Aorta (tissue), 5 donors: Measurements from ENCODE around the gene CCDC92. TPM values are rescaled to one million over a fixed set of nuclear protein-coding genes. Genes with fewer than 3 reads are reported as not detected.

Experiments
- ATAC-seq: fragments of 200-7000 bp; cut with Tn5 transposase; one replicate; pipeline ENCODE4 v1.9.1; 2022; ENCODE audit warnings: moderate library complexity; ENCODE audit not compliant: low FRiP score
- DNase-seq, 2 donors: peaks; one replicate each; pipeline ENCODE4 v3.0.0-alpha.2; 2020
- H3K27ac ChIP-seq, 2 donors: one replicate each; pipeline ENCODE4 v1.5.1; 2013; ENCODE audit warnings: low read length in 2 of 2, mild to moderate bottlenecking in 2 of 2, moderate library complexity in 2 of 2, control low read depth in 1 of 2, inconsistent platforms in 1 of 2, low read depth in 1 of 2
- H3K27me3 ChIP-seq, 2 donors: one replicate each; pipeline ENCODE4 v1.6.1; 2013; ENCODE audit warnings: control low read depth in 1 of 2, low read length in 1 of 2, mild to moderate bottlenecking in 1 of 2, moderate library complexity in 1 of 2; ENCODE audit not compliant: insufficient read depth in 2 of 2, control insufficient read depth in 1 of 2
- H3K36me3 ChIP-seq, 2 donors: one replicate each; pipeline ENCODE4 v1.6.1; 2013; ENCODE audit warnings: control low read depth in 1 of 2, low read length in 1 of 2, mild to moderate bottlenecking in 1 of 2; ENCODE audit not compliant: insufficient read depth in 2 of 2, control insufficient read depth in 1 of 2
- H3K4me1 ChIP-seq, 2 donors: one replicate each; pipeline ENCODE4 v1.6.1; 2013; ENCODE audit warnings: low read length in 2 of 2, control low read depth in 1 of 2, mild to moderate bottlenecking in 1 of 2, moderate library complexity in 1 of 2; ENCODE audit not compliant: insufficient read depth in 2 of 2, control insufficient read depth in 1 of 2
- H3K4me3 ChIP-seq, 2 donors: one replicate each; pipeline ENCODE4 v1.5.1; 2013; ENCODE audit warnings: low read length in 2 of 2, control low read depth in 1 of 2, mild to moderate bottlenecking in 1 of 2
- H3K9me3 ChIP-seq: one replicate; pipeline ENCODE4 v1.6.1; 2013; ENCODE audit warnings: mild to moderate bottlenecking, low read length; ENCODE audit not compliant: control insufficient read depth
- WGBS, 2 donors: extraction: QIAGEN DNeasy Blood & Tissue Kit; methylation state at CpG; one replicate each; pipeline ENCODE4 v1.1.7; 2013; 5-methylcytosine and 5-hydroxymethylcytosine counted together
- intact Hi-C, 2 donors: fragments of 100-400 bp; cut with DNase I; formaldehyde crosslinking; loops; one replicate each; pipeline versions ENCODE4 v1.14.2 to v1.15.0; 2022
- polyA plus RNA-seq, 2 donors: library from polyadenylated mRNA; stranded (reverse); fragments of 200-250 nt; gene quantifications; one replicate each; pipeline ENCODE4 v1.2.3, GENCODE V29; 2013
- total RNA-seq, 2 donors: library from RNA; stranded (reverse); fragmentation: NEBNext Ultra II Directional; extraction: Animal tissue kit (Norgen Biotek cat#: 25700); gene quantifications; one replicate each; pipeline ENCODE4 v1.2.1, GENCODE V29; 2021
- donor health status: healthy with polysubstance abuse.
- donor health status: Bipolar disorder and iron deficiency.
- donor health status: DM: no; HTN: no; CAD: no.
- donor health status: DM: no; HTN: no; CAD: no.
- donor health status: DM: yes; HTN: yes; CAD: no.

CCDC92 gene
- total and polyA plus RNA-seq, 4 donors = 46.3 to 70.8 (median 59.4) TPM

DNA sequence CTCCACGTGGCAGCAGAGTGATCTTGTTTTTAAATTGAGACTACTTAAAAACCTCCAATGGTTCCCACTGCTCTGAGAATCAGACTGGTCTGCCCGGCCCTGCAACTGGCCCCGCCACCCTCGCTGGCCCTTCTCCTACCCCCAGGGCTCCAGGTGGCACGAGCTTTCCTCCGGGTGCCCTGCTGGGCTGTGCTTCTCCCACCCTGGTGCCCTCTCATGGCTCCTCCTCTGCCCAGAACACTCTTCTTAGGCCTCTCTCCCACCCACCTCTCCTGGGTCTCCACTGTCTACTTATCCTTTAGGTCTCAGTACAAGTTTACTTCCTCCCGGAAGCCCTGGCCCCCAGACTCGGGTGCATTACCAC is 26.5 kb downstream of the CCDC92 start:
- 75 to 80% methylated on average over 8 of the region's 8 CpGs for WGBS, 2 donors
- Histone ChIP-seq H3K4me3 (no peak overlapping the region), H3K27ac (no peak overlapping the region), H3K27me3 (no peaks in the 10 kb centered on the region), H3K9me3 (no peaks in the 10 kb centered on the region), H3K36me3 (peaks cover 0 to 3% of the 10 kb centered on the region in 2 donors), H3K4me1 (no peaks in the 10 kb centered on the region)
- DNase-seq (no peak), ATAC-seq (peak; percentile 19)
- intact Hi-C loops = no loop called here

DNA sequence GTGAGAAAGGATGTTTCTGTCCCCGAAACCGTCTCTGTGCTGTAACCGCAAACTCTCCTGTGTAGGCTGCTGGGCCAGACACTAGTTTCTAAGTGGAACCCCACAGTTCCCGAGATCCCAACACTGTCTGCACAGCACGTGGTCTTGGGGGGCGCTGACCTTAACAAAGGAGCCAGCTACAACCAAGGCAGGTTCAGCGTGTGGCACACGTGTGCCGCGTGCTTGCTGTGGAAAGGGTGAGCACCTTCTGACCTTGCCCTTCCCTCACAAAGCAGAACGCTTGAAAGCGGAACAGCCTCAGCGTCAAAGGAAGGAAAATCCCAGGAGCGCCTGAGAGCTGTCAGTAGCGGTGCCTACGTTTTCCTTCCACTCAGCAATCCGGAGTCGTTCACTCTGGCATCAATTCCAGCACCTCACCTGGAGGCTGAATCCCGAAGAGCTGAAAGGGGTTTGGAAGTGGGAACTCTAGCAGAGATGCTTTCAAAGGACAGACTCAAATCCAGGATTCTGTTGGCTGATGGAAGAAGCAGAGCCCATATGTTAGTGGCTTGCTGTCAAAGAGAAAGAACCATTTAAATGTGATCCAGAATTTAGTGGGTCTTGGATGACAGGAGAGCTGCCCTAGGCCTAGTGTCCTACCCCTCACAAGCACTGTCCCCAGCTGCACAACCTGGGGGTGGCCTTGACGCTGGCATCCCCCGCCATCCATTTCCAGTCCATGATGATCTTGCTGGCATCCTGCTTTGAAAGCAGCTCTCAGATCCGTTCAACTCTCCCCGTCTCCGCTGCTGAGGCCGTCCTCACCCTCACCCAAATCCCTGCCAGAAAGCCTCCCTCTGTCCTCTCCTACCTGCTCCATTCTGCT is 27.1 kb downstream of the CCDC92 start:
- WGBS, 2 donors = 85 to 87% methylated on average over 25 of the region's 25 CpGs
- H3K27ac ChIP-seq = no peak overlapping the region
- no peaks in the 10 kb centered on the region for H3K27me3 ChIP-seq
- intact Hi-C loops = no loop called here
- ATAC-seq (no peak), DNase-seq (no peak)
- H3K4me3 ChIP-seq = no peak overlapping the region
- peaks cover 0 to 3% of the 10 kb centered on the region in 2 donors for H3K36me3 ChIP-seq
- H3K4me1 ChIP-seq = no peaks in the 10 kb centered on the region
- H3K9me3 ChIP-seq = no peaks in the 10 kb centered on the region

DNA sequence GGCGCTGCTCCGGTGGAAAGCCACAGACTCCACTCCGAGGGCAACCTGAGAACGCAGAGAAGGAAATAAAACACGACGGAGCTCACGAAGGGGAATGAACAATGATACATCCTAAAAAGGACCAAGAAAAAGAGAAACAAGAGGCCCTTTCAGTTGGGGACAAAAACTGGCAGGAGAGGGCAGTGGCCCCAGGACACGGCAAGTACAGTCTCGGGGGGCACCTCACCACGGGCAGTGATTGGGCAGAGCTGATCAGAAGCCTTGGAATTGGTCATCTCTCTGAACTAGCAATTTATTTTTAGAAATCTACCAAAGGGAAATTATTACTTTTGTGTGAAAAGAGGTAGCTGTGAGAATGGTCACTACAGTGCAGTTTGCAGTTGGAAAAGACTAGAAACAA is 27.9 kb downstream of the CCDC92 start:
- 86 to 88% methylated on average over 10 of the region's 10 CpGs for whole genome bisulfite sequencing, 2 donors
- Histone ChIP-seq H3K36me3 (peaks cover 0 to 3% of the 10 kb centered on the region in 2 donors), H3K9me3 (no peaks in the 10 kb centered on the region), H3K27me3 (no peaks in the 10 kb centered on the region), H3K27ac (no peak overlapping the region), H3K4me3 (no peak overlapping the region), H3K4me1 (no peaks in the 10 kb centered on the region)
- no peak for DNase-seq
- no peak for ATAC-seq
- intact Hi-C loops = no loop called here

DNA sequence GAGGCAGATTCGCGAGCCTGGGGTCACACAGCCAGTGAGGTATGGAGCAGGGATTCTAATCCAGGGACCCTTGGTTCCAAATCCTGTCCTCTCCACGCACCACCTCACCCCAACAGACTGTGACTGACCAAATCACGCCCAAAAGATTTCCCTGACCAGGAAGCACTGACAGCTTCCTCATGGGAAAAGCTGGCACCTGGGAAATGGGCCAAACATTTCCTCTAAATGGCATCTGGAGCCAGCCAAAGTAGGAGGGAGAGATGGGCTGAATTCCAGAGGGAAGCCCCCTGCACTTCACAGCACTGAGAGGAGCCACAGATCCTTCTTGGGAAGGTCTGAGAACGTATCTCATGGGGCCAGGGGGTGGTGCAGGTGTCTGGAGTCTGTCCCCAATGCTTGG is 28.8 kb downstream of the CCDC92 start:
- DNase-seq = no peak

DNA sequence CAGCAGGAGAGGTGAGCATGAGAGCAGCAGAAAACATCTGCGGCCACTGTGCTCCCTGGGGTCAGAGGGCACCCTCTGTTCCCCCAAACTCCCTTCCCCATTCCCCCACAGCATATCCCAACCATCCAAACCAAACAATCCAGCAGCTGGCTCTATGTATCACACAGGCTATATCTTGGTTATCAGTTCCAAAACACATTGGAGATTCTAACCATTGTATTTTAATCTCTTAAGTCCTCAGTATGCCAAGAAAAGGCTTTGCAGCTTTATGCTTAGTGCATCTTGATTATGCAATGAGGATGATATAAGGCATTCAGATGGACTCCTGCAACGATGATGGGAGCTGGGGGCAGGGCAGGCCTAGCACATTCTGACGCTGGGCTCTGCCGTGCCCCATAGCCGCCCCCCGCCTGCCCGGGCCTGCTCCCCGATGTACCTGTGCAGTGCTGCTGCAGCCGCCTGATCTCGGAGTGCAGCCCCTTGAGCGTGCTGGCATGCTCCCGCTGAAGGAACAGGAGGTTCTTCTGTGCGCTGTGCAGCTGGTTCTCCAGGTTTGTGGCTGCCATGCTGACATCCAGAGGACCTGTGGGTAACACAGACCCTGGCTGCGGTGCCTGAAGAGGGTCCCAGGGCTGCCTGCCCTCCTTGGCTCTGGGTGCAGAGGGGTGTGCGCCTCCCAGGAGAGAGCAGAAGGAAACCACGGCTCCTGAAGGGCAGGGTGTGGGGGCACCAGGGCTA is 29.6 kb downstream of the CCDC92 start:
- Histone ChIP-seq H3K27ac (peak overlapping the region in 1 of 2 donors; percentile 25), H3K36me3 (peaks cover 0 to 3% of the 10 kb centered on the region in 2 donors), H3K4me1 (no peaks in the 10 kb centered on the region), H3K4me3 (no peak overlapping the region), H3K9me3 (no peaks in the 10 kb centered on the region), H3K27me3 (no peaks in the 10 kb centered on the region)
- ATAC-seq (no peak), DNase-seq (no peak)
- intact Hi-C loops = no loop called here
- 81 to 86% methylated on average over 16 of the region's 16 CpGs for WGBS, 2 donors

More for the DNA sequence above, 28.8 kb downstream of the CCDC92 start:
- Histone ChIP-seq H3K4me3 (no peak overlapping the region), H3K36me3 (peaks cover 0 to 3% of the 10 kb centered on the region in 2 donors), H3K27me3 (no peaks in the 10 kb centered on the region), H3K27ac (no peak overlapping the region), H3K4me1 (no peaks in the 10 kb centered on the region), H3K9me3 (no peaks in the 10 kb centered on the region)
- 62 to 64% methylated on average over 5 of the region's 5 CpGs for WGBS, 2 donors
- intact Hi-C loops = no loop called here
- no peak for ATAC-seq

DNA sequence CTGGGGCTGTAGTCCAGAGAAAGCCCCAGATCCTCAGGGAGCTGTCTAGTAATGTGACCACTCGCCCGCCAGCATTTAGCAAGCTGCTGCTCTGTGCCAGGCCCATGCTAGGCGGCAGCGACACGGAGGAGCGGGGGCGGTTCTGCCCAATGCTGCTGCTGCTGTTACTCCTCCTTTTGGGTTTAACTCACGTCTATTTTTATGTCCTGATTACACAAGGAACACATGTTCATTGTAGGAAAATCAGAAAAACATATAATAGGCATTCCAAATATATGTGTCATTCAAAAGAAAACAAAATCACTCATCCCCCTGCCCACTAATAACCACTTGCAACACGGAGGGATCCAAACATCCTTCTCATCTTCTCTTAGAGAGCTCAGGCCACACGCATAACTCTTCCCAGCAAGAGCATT is 30.4 kb downstream of the CCDC92 start:
- intact Hi-C loops = no loop called here
- peak in 1 of 2 donors; percentile 71 for DNase-seq
- Histone ChIP-seq H3K27me3 (no peaks in the 10 kb centered on the region), H3K27ac (no peak overlapping the region), H3K36me3 (peaks cover 0 to 5% of the 10 kb centered on the region in 2 donors), H3K4me3 (no peak overlapping the region), H3K9me3 (no peaks in the 10 kb centered on the region), H3K4me1 (no peaks in the 10 kb centered on the region)
- WGBS, 2 donors = 24 to 28% methylated on average over 10 of the region's 10 CpGs
- no peak for ATAC-seq

DNA sequence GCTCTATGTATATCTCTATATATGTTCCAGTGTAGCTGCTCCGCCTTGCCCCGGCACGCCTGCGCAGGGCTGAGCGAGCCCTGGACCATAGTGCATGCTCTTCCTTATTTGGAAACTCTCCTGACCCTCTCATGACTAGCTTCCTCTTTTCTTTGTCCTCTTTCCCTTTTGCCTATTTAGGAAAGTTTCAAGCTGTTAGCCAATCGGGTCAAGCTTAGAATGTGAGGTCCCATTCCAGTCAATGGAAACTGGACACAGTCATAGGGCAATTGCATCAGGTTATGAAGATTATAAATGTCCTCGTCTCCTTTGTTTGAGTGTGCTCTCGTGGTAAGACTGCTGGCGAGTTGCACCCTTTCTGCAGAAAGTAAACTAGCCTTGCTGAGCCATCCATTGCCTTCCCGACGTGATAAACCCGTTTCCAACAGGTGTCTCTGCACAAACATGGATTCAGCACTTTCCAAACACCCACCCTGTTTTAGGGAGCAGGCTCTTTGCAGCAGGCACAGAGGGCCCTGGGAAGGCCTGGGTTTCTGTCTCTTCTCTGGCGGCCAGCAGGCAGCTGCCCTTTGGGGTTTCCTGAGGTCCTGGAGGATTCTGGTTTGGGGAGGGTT is 30.9 kb downstream of the CCDC92 start:
- Histone ChIP-seq H3K4me3 (no peak overlapping the region), H3K36me3 (peaks cover 0 to 5% of the 10 kb centered on the region in 2 donors), H3K9me3 (no peaks in the 10 kb centered on the region), H3K27me3 (no peaks in the 10 kb centered on the region), H3K27ac (peak overlapping the region in 1 of 2 donors; percentile 14), H3K4me1 (no peaks in the 10 kb centered on the region)
- WGBS, 2 donors = 80 to 88% methylated on average over 13 of the region's 13 CpGs
- no peak for ATAC-seq
- no peak for DNase-seq
- intact Hi-C loops = no loop called here

DNA sequence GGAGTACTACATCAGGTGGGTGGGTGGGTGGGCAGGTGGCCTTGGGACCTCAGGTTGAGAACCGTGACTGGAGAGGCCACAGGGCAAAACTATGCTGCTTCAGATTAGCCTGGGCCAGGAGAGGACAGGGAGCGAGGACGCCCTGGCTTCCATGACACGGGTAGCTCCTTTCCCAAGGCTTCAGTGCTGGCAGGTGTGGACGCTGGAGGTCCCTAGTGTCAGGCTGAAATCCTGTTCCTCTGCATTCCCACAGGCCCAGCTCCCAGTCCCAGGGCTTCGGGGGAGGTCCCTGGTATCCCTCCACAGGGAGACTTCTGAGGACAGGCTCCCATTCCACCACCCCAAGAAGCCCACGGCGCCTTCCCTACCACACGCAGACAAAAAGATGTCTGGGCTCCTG is 31.6 kb downstream of the CCDC92 start:
- no peaks in the 10 kb centered on the region for H3K9me3 ChIP-seq
- DNase-seq = no peak
- no peak overlapping the region for H3K27ac ChIP-seq
- intact Hi-C loops = no loop called here
- H3K27me3 ChIP-seq = no peaks in the 10 kb centered on the region
- WGBS, 2 donors = 97 to 98% methylated on average over 9 of the region's 9 CpGs
- no peaks in the 10 kb centered on the region for H3K4me1 ChIP-seq
- no peak overlapping the region for H3K4me3 ChIP-seq
- H3K36me3 ChIP-seq = peaks cover 0 to 5% of the 10 kb centered on the region in 2 donors
- ATAC-seq = no peak
